Tibial artery (tissue), 4 donors: ENCODE results near the gene ESAM.

Source experiments
- DNase-seq, 2 donors: peaks; one replicate each; pipeline ENCODE4 v3.0.0-alpha.2; 2019
- H3K27ac ChIP-seq, 2 donors: fragments of 200-600 bp; sonication (generic) in 1 of 2; 1 replicate in 1 of 2; 2 replicates in 1 of 2; pipeline ENCODE4 v1.5.1; 2018 to 2019; ENCODE audit warnings: mild to moderate bottlenecking in 1 of 2
- H3K27me3 ChIP-seq, 2 donors: fragments of 200-600 bp; sonication (generic) in 1 of 2; one replicate each; pipeline versions ENCODE4 v1.5.1 to v1.6.0; 2016 to 2019
- H3K36me3 ChIP-seq, 3 donors: fragments of 200-600 bp; sonication (generic) in 2 of 3; one replicate each; pipeline ENCODE4 v1.5.1; 2016 to 2019; ENCODE audit warnings: mild to moderate bottlenecking in 2 of 3
- H3K4me1 ChIP-seq, 4 donors: fragments of 200-600 bp; sonication (generic) in 2 of 4; 1 replicate in 3 of 4; 2 replicates in 1 of 4; pipeline ENCODE4 v1.5.1; 2016 to 2019
- H3K4me3 ChIP-seq, 2 donors: fragments of 200-600 bp; sonication (generic) in 1 of 2; 1 replicate in 1 of 2; 2 replicates in 1 of 2; pipeline ENCODE4 v1.5.1; 2018 to 2019; ENCODE audit warnings: mild to moderate bottlenecking in 2 of 2
- H3K9me3 ChIP-seq, 3 donors: fragments of 200-600 bp; sonication (generic) in 1 of 3; one replicate each; pipeline ENCODE4 v1.5.1; 2016 to 2019
- CTCF ChIP-seq, 2 experiments: fragments of 200-600 bp in 1 of 2; fragments of 450-650 bp in 1 of 2; IDR thresholded peaks; one replicate each; pipeline ENCODE4 v1.5.1; 2017 to 2019; ENCODE audit warnings: antibody characterized with exemption in 2 of 2, mild to moderate bottlenecking in 1 of 2, moderate library complexity in 1 of 2
- intact Hi-C: fragments of 100-400 bp; cut with DNase I; formaldehyde crosslinking; loops from one replicate; pipeline ENCODE4 v1.15.0; 2023; ENCODE audit warnings: low total_unique reads

ESAM gene

GRCh38 chr11:124754309-124754708 lies 7.8 kb downstream of the ESAM start:
- intact Hi-C loops = loop anchor here (10.0 kb wide), 1 partner anchor 620 kb away; no protein-coding TSS in a partner anchor
- Histone ChIP-seq H3K9me3 (no peaks in the 10 kb centered on the region), H3K27me3 (no peaks in the 10 kb centered on the region), H3K4me3 (no peak overlapping the region), H3K4me1 (peaks cover 0 to 76% (median 37%) of the 10 kb centered on the region in 4 donors), H3K36me3 (peaks cover 31 to 48% (median 37%) of the 10 kb centered on the region in 3 donors), H3K27ac (peak overlapping the region; percentile 36 to 98)
- TF ChIP-seq CTCF (IDR thresholded peaks at IDR 0.05) = no peak
- DNase-seq = no peak

- no peak for TF ChIP-seq CTCF (IDR thresholded peaks at IDR 0.05)
- intact Hi-C loops = loop anchor here (10.0 kb wide), 1 partner anchor 621 kb away; no protein-coding TSS in a partner anchor
- Histone ChIP-seq H3K36me3 (peaks cover 31 to 48% (median 37%) of the 10 kb centered on the region in 3 donors), H3K9me3 (no peaks in the 10 kb centered on the region), H3K4me1 (peaks cover 0 to 69% (median 31%) of the 10 kb centered on the region in 4 donors), H3K4me3 (no peak overlapping the region), H3K27ac (peak overlapping the region; percentile 36 to 98), H3K27me3 (no peaks in the 10 kb centered on the region)
- no peak for DNase-seq
Measured at GRCh38 chr11:124753624-124754023, 8.5 kb downstream of the ESAM start.

- no peak overlapping the region for H3K4me3 ChIP-seq
- no peak for DNase-seq
- H3K36me3 ChIP-seq = peaks cover 31 to 48% (median 40%) of the 10 kb centered on the region in 3 donors
- no peaks in the 10 kb centered on the region for H3K27me3 ChIP-seq
- H3K4me1 ChIP-seq = peaks cover 0 to 65% (median 28%) of the 10 kb centered on the region in 4 donors
- TF ChIP-seq CTCF (IDR thresholded peaks at IDR 0.05) = no peak
- no peaks in the 10 kb centered on the region for H3K9me3 ChIP-seq
- H3K27ac ChIP-seq = peak overlapping the region; percentile 36 to 98
- intact Hi-C loops = loop anchor here (10.0 kb wide), 1 partner anchor 622 kb away; no protein-coding TSS in a partner anchor
Measured at GRCh38 chr11:124753205-124753604, 8.9 kb downstream of the ESAM start.

- H3K4me3 ChIP-seq = no peak overlapping the region
- H3K4me1 ChIP-seq = peaks cover 0 to 64% (median 22%) of the 10 kb centered on the region in 4 donors
- intact Hi-C loops = loop anchor here (10.0 kb wide), 1 partner anchor 622 kb away; no protein-coding TSS in a partner anchor
- DNase-seq = no peak
- peak overlapping the region; percentile 23 to 98 for H3K27ac ChIP-seq
- H3K27me3 ChIP-seq = no peaks in the 10 kb centered on the region
- peaks cover 31 to 48% (median 41%) of the 10 kb centered on the region in 3 donors for H3K36me3 ChIP-seq
- H3K9me3 ChIP-seq = no peaks in the 10 kb centered on the region
- TF ChIP-seq CTCF (IDR thresholded peaks at IDR 0.05) = no peak
Measured at GRCh38 chr11:124752471-124753102, 9.5 kb downstream of the ESAM start.

- DNase-seq = no peak
- H3K4me3 ChIP-seq = no peak within 1 kb of the TSS
- intact Hi-C loops = loop anchor here (10.0 kb wide), 1 partner anchor 623 kb away; no protein-coding TSS in a partner anchor
- H3K27ac ChIP-seq = peak within 1 kb of the TSS; percentile 36 to 98
- TF ChIP-seq CTCF (IDR thresholded peaks at IDR 0.05) = no peak
- no peaks in the 10 kb centered on the region for H3K9me3 ChIP-seq
- H3K27me3 ChIP-seq = no peaks in the 10 kb centered on the region
- H3K36me3 ChIP-seq = peaks cover 31 to 48% (median 41%) of the 10 kb centered on the region in 3 donors
- peaks cover 0 to 64% (median 20%) of the 10 kb centered on the region in 4 donors for H3K4me1 ChIP-seq
Measured at GRCh38 chr11:124751741-124752470, 10.2 kb downstream of the ESAM start, which contains the start of gene VSIG2. VSIG2 (minus strand) TSS chr11:124752255; CDS start chr11:124752137, 118 bp downstream.
